PC-9 (cell line): ENCODE data around the gene ARHGEF7. TPM values are rescaled to one million over a fixed set of nuclear protein-coding genes. Genes with fewer than 3 reads are reported as not detected.

Experiments used
- BruUV-seq: library from RNA; stranded (reverse); fragments of 400-500 nt; replicated peaks from 2 replicates; lab custom pipeline; 2021; lab: Mats Ljungman, UMichigan
- CTCF ChIA-PET: fragments of 300-600 bp; sonication (Branson Sonifier 250); formaldehyde crosslinking; loops from one replicate; lab custom pipeline; 2022; ENCODE audit warnings: antibody characterized with exemption; lab: Charles Lee
- POLR2A ChIA-PET: fragments of 300-600 bp; sonication (Branson Sonifier 250); formaldehyde crosslinking; loops from one replicate; lab custom pipeline; 2022; ENCODE audit warnings: antibody characterized with exemption; ENCODE audit not compliant: unreplicated experiment; lab: Charles Lee
- DNase-seq, 2 experiments: peaks; one replicate each; pipeline versions ENCODE4 v3.0.0 to v3.0.0-alpha.2; 2015 to 2022; ENCODE audit warnings: mixed read lengths in 1 of 2
- H2AFZ ChIP-seq: fragments of 200-600 bp; sonication (generic); 2 replicates; pipeline ENCODE4 v1.8.1; 2017; ENCODE audit warnings: antibody characterized with exemption
- H3F3A ChIP-seq: fragments of 200-600 bp; sonication (generic); 2 replicates; pipeline ENCODE4 v1.8.1; 2017; ENCODE audit warnings: antibody characterized with exemption, mild to moderate bottlenecking, low read depth; ENCODE audit not compliant: insufficient read depth
- H3K27ac ChIP-seq: fragments of 200-600 bp; sonication (generic); 2 replicates; pipeline ENCODE4 v1.6.1; 2016; ENCODE audit warnings: mixed run types
- H3K27me3 ChIP-seq: fragments of 200-600 bp; sonication (generic); 2 replicates; pipeline ENCODE4 v1.6.1; 2016; ENCODE audit warnings: low read depth, mixed run types; ENCODE audit not compliant: insufficient read depth
- H3K36me3 ChIP-seq: fragments of 200-600 bp; sonication (generic); 2 replicates; pipeline ENCODE4 v1.6.1; 2016; ENCODE audit warnings: low read depth, mixed run types
- H3K4me1 ChIP-seq: fragments of 200-600 bp; sonication (generic); replicated peaks from 2 replicates; pipeline ENCODE4 v1.6.1; 2016; ENCODE audit warnings: mixed run types; ENCODE audit not compliant: insufficient read depth
- H3K4me2 ChIP-seq: fragments of 200-600 bp; sonication (generic); 2 replicates; pipeline ENCODE4 v1.6.1; 2017; ENCODE audit warnings: mixed run types
- H3K4me3 ChIP-seq: fragments of 200-600 bp; sonication (generic); 2 replicates; pipeline ENCODE4 v1.6.1; 2016; ENCODE audit warnings: mixed run types
- H3K79me2 ChIP-seq: fragments of 200-600 bp; sonication (generic); 2 replicates; pipeline ENCODE4 v1.6.1; 2017; ENCODE audit warnings: low read depth, mixed run types
- H3K9me2 ChIP-seq: fragments of 200-600 bp; sonication (generic); 2 replicates; pipeline ENCODE4 v1.8.1; 2017; ENCODE audit warnings: mild to moderate bottlenecking; ENCODE audit not compliant: insufficient read depth
- H3K9me3 ChIP-seq: fragments of 200-600 bp; sonication (generic); 2 replicates; pipeline ENCODE4 v1.8.1; 2016; ENCODE audit warnings: low read depth; ENCODE audit not compliant: insufficient read depth
- H4K20me1 ChIP-seq: fragments of 200-600 bp; sonication (generic); 2 replicates; pipeline ENCODE4 v1.8.1; 2017; ENCODE audit not compliant: insufficient read depth
- EZH2 ChIP-seq: fragments of 200-600 bp; sonication (generic); IDR thresholded peaks from 2 replicates; pipeline ENCODE4 v1.8.0; 2017; ENCODE audit warnings: antibody characterized with exemption, low read depth
- intact Hi-C: fragments of 100-400 bp; cut with micrococcal nuclease; formaldehyde crosslinking; loops from one replicate; pipeline ENCODE4 v1.10.0; 2022; ENCODE audit not compliant: unreplicated experiment
- total RNA-seq: library from RNA; stranded (reverse); gene quantifications from 2 replicates; pipeline ENCODE4 v1.2.3, GENCODE V29; 2021
- TF ChIP-seq, protein P1 (sequence below): fragments of 200-600 bp; sonication (generic); conservative IDR thresholded peaks from 2 replicates; pipeline ENCODE4 v1.6.1; 2017; ENCODE audit warnings: mixed run types, antibody characterized with exemption, mild to moderate bottlenecking, moderate library complexity

ARHGEF7 gene
- total RNA-seq, 1 experiment from 2014 or later = 37.0 TPM

DNA sequence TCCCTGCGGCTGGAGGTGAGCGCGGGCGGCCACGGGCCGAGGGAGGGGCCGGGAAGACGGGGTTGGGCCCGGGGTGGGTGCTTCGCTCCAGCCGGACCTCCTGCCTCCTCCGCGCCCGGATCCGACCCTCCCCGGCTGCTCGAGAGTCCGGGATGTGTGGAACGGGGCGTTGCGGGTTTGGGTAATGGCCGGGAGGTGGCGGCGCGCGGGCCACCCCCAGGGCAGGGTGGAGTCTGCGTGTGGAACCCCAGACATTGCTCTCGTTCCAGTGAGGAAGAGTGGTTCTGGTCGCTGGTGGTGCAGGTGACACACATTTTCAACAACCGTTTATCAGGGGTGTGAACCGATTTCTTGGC is 38.8 kb downstream of the ARHGEF7 start:
- Histone ChIP-seq H3F3A (peaks cover 19% of the 10 kb centered on the region; the same call in 1 of the 2 replicates), H3K79me2 (peaks cover 41% of the 10 kb centered on the region), H2AFZ (peak overlapping the region; percentile 92), H3K4me2 (peak overlapping the region; percentile 96), H3K9me2 (no peaks in the 10 kb centered on the region), H3K4me1 (peaks cover 17% of the 10 kb centered on the region), H3K36me3 (0 out of 2 replicates have a peak, but pooled peaks cover 1% of the 10 kb centered on the region), H3K27ac (peak overlapping the region; percentile 79), H3K4me3 (peak overlapping the region; percentile 89), H4K20me1 (peaks cover 8% of the 10 kb centered on the region), H3K9me3 (no peaks in the 10 kb centered on the region), H3K27me3 (peaks cover 16% of the 10 kb centered on the region)
- intact Hi-C loops = loop anchor here (1.0 to 5.0 kb wide), 3 partner anchors 68 to 437 kb away; partner anchors contain the start of gene ANKRD10
- peak; percentile 44 to 54 for DNase-seq
- BruUV-seq = TSS peak; percentile 44
- ChIA-PET CTCF (no interaction called here), POLR2A (no interaction called here)
- TF ChIP-seq, protein P1, sequence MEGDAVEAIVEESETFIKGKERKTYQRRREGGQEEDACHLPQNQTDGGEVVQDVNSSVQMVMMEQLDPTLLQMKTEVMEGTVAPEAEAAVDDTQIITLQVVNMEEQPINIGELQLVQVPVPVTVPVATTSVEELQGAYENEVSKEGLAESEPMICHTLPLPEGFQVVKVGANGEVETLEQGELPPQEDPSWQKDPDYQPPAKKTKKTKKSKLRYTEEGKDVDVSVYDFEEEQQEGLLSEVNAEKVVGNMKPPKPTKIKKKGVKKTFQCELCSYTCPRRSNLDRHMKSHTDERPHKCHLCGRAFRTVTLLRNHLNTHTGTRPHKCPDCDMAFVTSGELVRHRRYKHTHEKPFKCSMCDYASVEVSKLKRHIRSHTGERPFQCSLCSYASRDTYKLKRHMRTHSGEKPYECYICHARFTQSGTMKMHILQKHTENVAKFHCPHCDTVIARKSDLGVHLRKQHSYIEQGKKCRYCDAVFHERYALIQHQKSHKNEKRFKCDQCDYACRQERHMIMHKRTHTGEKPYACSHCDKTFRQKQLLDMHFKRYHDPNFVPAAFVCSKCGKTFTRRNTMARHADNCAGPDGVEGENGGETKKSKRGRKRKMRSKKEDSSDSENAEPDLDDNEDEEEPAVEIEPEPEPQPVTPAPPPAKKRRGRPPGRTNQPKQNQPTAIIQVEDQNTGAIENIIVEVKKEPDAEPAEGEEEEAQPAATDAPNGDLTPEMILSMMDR = peak; percentile 32; the same call in 1 of the 2 replicates
- no peak for TF ChIP-seq EZH2

DNA sequence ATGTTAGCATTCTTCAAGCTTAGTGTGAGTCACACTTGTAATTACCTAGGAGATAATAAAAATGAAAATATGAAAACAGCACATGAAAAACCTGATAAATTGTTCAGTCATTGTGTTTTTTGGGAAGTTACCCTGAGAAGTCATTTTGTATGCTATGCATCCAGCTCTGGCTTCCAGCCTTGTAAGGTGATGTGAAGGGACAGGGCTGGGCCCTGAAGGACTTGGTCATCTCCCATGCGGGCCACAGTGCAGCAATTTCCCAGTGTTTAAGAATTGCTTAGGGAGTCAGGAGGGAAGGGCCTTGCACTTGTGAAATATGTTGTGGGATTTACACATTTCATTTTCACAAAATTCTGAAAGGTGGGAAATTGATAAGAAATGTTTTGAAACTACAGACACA is 41.3 kb downstream of the ARHGEF7 start:
- Histone ChIP-seq H3K4me3 (no peak overlapping the region), H3K27me3 (no peaks in the 10 kb centered on the region), H3K4me1 (peaks cover 17% of the 10 kb centered on the region), H3K4me2 (no peak overlapping the region), H3K79me2 (peaks cover 66% of the 10 kb centered on the region), H3K27ac (no peak overlapping the region), H4K20me1 (peaks cover 21% of the 10 kb centered on the region), H3K9me3 (no peaks in the 10 kb centered on the region), H3F3A (peaks cover 19% of the 10 kb centered on the region; the same call in 1 of the 2 replicates), H2AFZ (no peak overlapping the region), H3K9me2 (no peaks in the 10 kb centered on the region), H3K36me3 (peaks cover 15% of the 10 kb centered on the region)
- no TSS peak for BruUV-seq
- no peak for TF ChIP-seq EZH2
- TF ChIP-seq, protein P1 = no peak
- ChIA-PET CTCF (no interaction called here), POLR2A (no interaction called here)
- DNase-seq = peak in 1 of 2 experiments; percentile 39
- intact Hi-C loops = no loop called here

DNA sequence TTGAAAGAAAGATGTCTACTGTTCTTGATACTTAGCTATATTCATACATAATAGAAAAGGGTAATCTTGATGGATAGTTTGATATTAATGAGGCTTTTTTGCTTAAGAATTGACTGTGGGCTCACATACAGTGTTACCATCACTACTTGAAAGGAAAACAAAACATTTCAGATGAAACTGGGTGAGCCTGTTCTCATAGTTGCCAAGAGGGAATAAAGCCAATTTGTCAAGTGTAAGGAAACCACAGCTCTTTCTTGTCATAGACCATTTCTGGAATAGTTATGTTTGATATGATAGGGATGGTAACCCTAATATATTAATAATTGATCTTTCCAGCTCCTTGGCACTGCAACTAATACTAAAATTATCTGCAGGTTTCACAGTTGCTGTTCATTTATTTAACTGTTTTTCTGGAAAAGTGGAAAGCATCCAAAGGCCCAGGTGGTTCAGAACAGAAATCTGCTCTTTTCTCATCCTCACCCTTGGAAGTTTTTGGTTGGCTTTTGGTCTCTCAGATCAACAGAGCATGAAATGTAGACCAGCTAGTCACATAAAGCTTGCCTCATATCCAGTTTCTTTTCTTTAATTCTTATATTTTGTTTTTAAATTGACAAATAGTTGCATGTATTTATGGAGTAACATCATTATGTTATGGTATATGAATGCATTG is 43.2 kb downstream of the ARHGEF7 start:
- Histone ChIP-seq H2AFZ (no peak overlapping the region), H3K4me1 (peaks cover 11% of the 10 kb centered on the region), H3F3A (peaks cover 15% of the 10 kb centered on the region; the same call in 1 of the 2 replicates), H3K9me3 (no peaks in the 10 kb centered on the region), H3K79me2 (peaks cover 72% of the 10 kb centered on the region), H3K27me3 (no peaks in the 10 kb centered on the region), H3K9me2 (no peaks in the 10 kb centered on the region), H3K4me2 (no peak overlapping the region), H4K20me1 (peaks cover 27% of the 10 kb centered on the region), H3K36me3 (peaks cover 15% of the 10 kb centered on the region), H3K4me3 (no peak overlapping the region), H3K27ac (no peak overlapping the region)
- DNase-seq = peak in 1 of 2 experiments; percentile 62
- POLR2A ChIA-PET = interaction anchor here (0.6 kb wide), 2 partner anchors 995 to 1166 kb away, joined by 3 to 14 read pairs; no protein-coding TSS in a partner anchor
- intact Hi-C loops = no loop called here
- CTCF ChIA-PET = no interaction called here
- BruUV-seq = no TSS peak
- TF ChIP-seq, protein P1 = no peak
- TF ChIP-seq EZH2 = no peak
